Liver (tissue), 9 donors: Measurements from ENCODE around the gene SOX5. TPM values are rescaled to one million over a fixed set of nuclear protein-coding genes. Genes with fewer than 3 reads are reported as not detected.

Experiments used
- DNase-seq: peaks from one replicate; pipeline ENCODE4 v3.0.0-alpha.2; 2017; ENCODE audit warnings: low spot score
- H3K27ac ChIP-seq, 2 donors: one replicate each; pipeline ENCODE4 v1.7.0; 2013; ENCODE audit warnings: inconsistent platforms in 2 of 2, low read length in 2 of 2, control low read depth in 1 of 2, low read depth in 1 of 2, mild to moderate bottlenecking in 1 of 2
- H3K27me3 ChIP-seq, 4 donors: one replicate each; pipeline versions ENCODE4 v1.6.1 to v1.7.0; 2013; ENCODE audit warnings: low read length in 3 of 4, inconsistent platforms in 1 of 4, mild to moderate bottlenecking in 1 of 4, moderate library complexity in 1 of 4; ENCODE audit not compliant: control insufficient read depth in 4 of 4, insufficient read depth in 4 of 4
- H3K36me3 ChIP-seq, 4 donors: one replicate each; pipeline versions ENCODE4 v1.6.1 to v1.7.0; 2013; ENCODE audit warnings: low read length in 3 of 4, mild to moderate bottlenecking in 3 of 4, low read depth in 1 of 4, moderate library complexity in 1 of 4; ENCODE audit not compliant: control insufficient read depth in 4 of 4, insufficient read depth in 3 of 4
- H3K4me1 ChIP-seq, 4 donors: one replicate each; pipeline versions ENCODE4 v1.6.1 to v1.7.0; 2013; ENCODE audit warnings: low read length in 3 of 4, mild to moderate bottlenecking in 3 of 4, moderate library complexity in 1 of 4; ENCODE audit not compliant: control insufficient read depth in 4 of 4, insufficient read depth in 4 of 4
- H3K4me3 ChIP-seq, 3 donors: one replicate each; pipeline versions ENCODE4 v1.6.1 to v1.7.0; 2013; ENCODE audit warnings: low read length in 3 of 3, control low read depth in 1 of 3, low read depth in 1 of 3, mild to moderate bottlenecking in 1 of 3
- H3K9ac ChIP-seq, 2 donors: one replicate each; pipeline ENCODE4 v1.7.0; 2013; ENCODE audit warnings: low read length in 2 of 2, mild to moderate bottlenecking in 2 of 2, moderate library complexity in 2 of 2, control low read depth in 1 of 2, low read depth in 1 of 2
- H3K9me3 ChIP-seq, 4 donors: one replicate each; pipeline versions ENCODE4 v1.6.1 to v1.7.0; 2013; ENCODE audit warnings: low read length in 3 of 4; ENCODE audit not compliant: control insufficient read depth in 4 of 4
- EGR1 ChIP-seq, 2 donors: IDR thresholded peaks; 2 replicates each; pipeline ENCODE4 v1.6.1; 2016 to 2018; ENCODE audit warnings: antibody characterized with exemption in 2 of 2, low read depth in 2 of 2
- FOXA1 ChIP-seq: IDR thresholded peaks from 2 replicates; pipeline ENCODE4 v1.6.1; 2016; ENCODE audit warnings: antibody characterized with exemption
- FOXA2 ChIP-seq: IDR thresholded peaks from 2 replicates; pipeline ENCODE4 v1.6.1; 2016; ENCODE audit warnings: antibody characterized with exemption
- GABPA ChIP-seq, 2 donors: IDR thresholded peaks in 1 of 2; conservative IDR thresholded peaks in 1 of 2; 2 replicates each; pipeline ENCODE4 v1.6.1; 2016; ENCODE audit warnings: antibody characterized with exemption in 2 of 2, mild to moderate bottlenecking in 1 of 2, moderate library complexity in 1 of 2
- HNF4A ChIP-seq, 2 donors: conservative IDR thresholded peaks; 2 replicates each; pipeline ENCODE4 v1.6.1; 2016; ENCODE audit warnings: antibody characterized with exemption in 2 of 2, mild to moderate bottlenecking in 2 of 2
- HNF4G ChIP-seq: IDR thresholded peaks from 2 replicates; pipeline ENCODE4 v1.6.1; 2016; ENCODE audit warnings: antibody characterized with exemption
- JUND ChIP-seq, 2 donors: IDR thresholded peaks; 2 replicates each; pipeline ENCODE4 v1.6.1; 2016; ENCODE audit warnings: antibody characterized with exemption in 2 of 2
- MAX ChIP-seq: IDR thresholded peaks from 2 replicates; pipeline ENCODE4 v1.6.1; 2016; ENCODE audit warnings: antibody characterized with exemption
- NR2F2 ChIP-seq: IDR thresholded peaks from 2 replicates; pipeline ENCODE4 v1.6.1; 2016; ENCODE audit warnings: antibody characterized with exemption
- RAD21 ChIP-seq, 2 donors: IDR thresholded peaks; 2 replicates each; pipeline ENCODE4 v1.6.1; 2016; ENCODE audit warnings: antibody characterized with exemption in 2 of 2, mild to moderate bottlenecking in 2 of 2
- RXRA ChIP-seq, 2 donors: IDR thresholded peaks; 2 replicates each; pipeline ENCODE4 v1.6.1; 2017 to 2018; ENCODE audit warnings: antibody characterized with exemption in 2 of 2, mild to moderate bottlenecking in 1 of 2
- SP1 ChIP-seq: IDR thresholded peaks from 2 replicates; pipeline ENCODE4 v1.6.1; 2018; ENCODE audit warnings: antibody characterized with exemption, mild to moderate bottlenecking
- TAF1 ChIP-seq: conservative IDR thresholded peaks from 2 replicates; pipeline ENCODE4 v1.6.1; 2016; ENCODE audit warnings: antibody characterized with exemption, mild to moderate bottlenecking
- YY1 ChIP-seq: IDR thresholded peaks from 2 replicates; pipeline ENCODE4 v1.6.1; 2016; ENCODE audit warnings: antibody characterized with exemption, mild to moderate bottlenecking
- WGBS: extraction: QIAGEN DNeasy Blood & Tissue Kit; methylation state at CpG from one replicate; pipeline ENCODE4 v1.1.7; 2013; 5-methylcytosine and 5-hydroxymethylcytosine counted together
- polyA plus RNA-seq, 2 donors: library from polyadenylated mRNA; stranded (reverse) in 1 of 2; unstranded in 1 of 2; fragments of 200-250 nt in 1 of 2; fragments of >200 nt in 1 of 2; fragmentation: Nextera tagmentation in 1 of 2; extraction: Ambion mirVana in 1 of 2; gene quantifications; one replicate each; pipeline versions ENCODE4 v1.2.1 to v1.2.3, GENCODE V29; 2013 to 2015
- total RNA-seq, 2 donors: library from RNA; depleted of rRNA; stranded (reverse); fragments of >200 nt; gene quantifications; one replicate each; pipeline ENCODE4 v1.2.3, GENCODE V29; 2014
- TF ChIP-seq, protein P1 (sequence below): fragments of 150-350 bp; IDR thresholded peaks from 2 replicates; pipeline ENCODE4 v1.5.1; 2017; ENCODE audit warnings: improper control_type of control experiment, low read depth, low read length; ENCODE audit not compliant: missing input control
- TF ChIP-seq, protein P2 (sequence below): IDR thresholded peaks from 2 replicates; pipeline ENCODE4 v1.6.1; 2016; ENCODE audit warnings: antibody characterized with exemption, mild to moderate bottlenecking
- TF ChIP-seq, protein P3 (sequence below): IDR thresholded peaks from 2 replicates; pipeline ENCODE4 v1.6.1; 2016; ENCODE audit warnings: antibody characterized with exemption
- TF ChIP-seq, protein P4 (sequence below): IDR thresholded peaks from 2 replicates; pipeline ENCODE4 v1.6.1; 2016; ENCODE audit warnings: antibody characterized with exemption
- donor health status: healthy.
- donor health status: healthy.
- donor health status: healthy.
- donor health status: healthy.
- donor health status: healthy.

SOX5 gene
- total and polyA plus RNA-seq, 4 donors = 2.3 to 42.4 (median 12.3) TPM

GRCh38 chr12:23564451-23565152 lies 384.9 kb downstream of the SOX5 start (continued):
- TF ChIP-seq, protein P1, sequence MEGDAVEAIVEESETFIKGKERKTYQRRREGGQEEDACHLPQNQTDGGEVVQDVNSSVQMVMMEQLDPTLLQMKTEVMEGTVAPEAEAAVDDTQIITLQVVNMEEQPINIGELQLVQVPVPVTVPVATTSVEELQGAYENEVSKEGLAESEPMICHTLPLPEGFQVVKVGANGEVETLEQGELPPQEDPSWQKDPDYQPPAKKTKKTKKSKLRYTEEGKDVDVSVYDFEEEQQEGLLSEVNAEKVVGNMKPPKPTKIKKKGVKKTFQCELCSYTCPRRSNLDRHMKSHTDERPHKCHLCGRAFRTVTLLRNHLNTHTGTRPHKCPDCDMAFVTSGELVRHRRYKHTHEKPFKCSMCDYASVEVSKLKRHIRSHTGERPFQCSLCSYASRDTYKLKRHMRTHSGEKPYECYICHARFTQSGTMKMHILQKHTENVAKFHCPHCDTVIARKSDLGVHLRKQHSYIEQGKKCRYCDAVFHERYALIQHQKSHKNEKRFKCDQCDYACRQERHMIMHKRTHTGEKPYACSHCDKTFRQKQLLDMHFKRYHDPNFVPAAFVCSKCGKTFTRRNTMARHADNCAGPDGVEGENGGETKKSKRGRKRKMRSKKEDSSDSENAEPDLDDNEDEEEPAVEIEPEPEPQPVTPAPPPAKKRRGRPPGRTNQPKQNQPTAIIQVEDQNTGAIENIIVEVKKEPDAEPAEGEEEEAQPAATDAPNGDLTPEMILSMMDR = no peak
- TF ChIP-seq FOXA1 (no peak), TAF1 (no peak), MAX (no peak), NR2F2 (no peak)

DNA sequence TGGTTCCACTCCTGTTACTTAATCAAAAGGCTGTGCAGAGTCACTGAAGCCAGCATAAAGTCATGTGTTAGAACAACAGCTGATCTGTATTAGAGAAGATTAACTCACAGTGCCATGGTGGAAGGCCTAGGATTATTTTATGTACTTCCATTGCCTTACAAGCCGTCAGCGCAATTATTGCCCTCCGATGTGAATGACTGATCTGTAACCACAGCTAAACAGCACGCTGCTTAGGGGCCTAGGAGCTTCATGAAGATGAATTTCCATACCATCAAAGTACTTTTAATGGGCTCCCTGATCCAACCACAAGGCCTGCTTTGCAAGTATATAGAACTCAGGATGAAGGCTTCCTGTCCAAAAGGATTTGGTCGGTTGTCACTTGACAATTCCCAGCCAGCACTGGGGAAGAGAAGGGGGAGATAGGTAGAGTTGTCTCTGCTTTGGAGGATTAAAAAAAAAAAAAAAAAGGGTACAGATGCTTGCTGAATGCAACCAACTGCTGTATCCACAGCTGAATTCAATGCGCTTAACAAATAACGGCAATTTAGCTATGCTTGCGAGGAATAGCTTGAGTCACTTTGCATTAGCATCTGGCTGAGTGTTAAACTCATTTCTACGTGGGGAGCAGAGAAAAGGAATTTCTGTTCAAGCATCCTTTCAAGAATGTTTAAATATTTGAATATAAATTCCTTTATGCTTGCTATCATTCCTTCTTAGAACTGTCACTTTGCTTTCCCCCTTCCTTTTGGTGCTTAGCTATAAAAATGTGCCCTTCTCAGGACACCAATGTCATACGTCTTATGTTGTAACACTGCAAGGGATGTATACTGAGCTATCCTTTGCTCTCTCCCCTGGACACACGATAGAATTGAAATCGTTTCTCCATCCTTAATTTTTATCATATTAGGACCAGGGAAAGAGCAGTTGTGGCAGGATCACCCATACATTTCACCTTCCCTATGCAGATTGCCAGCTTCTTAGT lies 387.8 kb downstream of the SOX5 start:
- Histone ChIP-seq H3K9ac (no peak overlapping the region), H3K4me1 (peaks cover 0 to 1% (median 0%) of the 10 kb centered on the region in 4 donors), H3K9me3 (no peaks in the 10 kb centered on the region), H3K27ac (no peak overlapping the region), H3K36me3 (peaks cover 0 to 10% (median 5%) of the 10 kb centered on the region in 4 donors), H3K27me3 (no peaks in the 10 kb centered on the region), H3K4me3 (no peak overlapping the region)
- no peak for TF ChIP-seq EGR1 (IDR thresholded peaks at IDR 0.05; ENCODE audit: low read depth in 2 of 2)
- TF ChIP-seq SP1 = no peak
- TF ChIP-seq, protein P1 = no peak
- no peak for TF ChIP-seq RAD21 (IDR thresholded peaks at IDR 0.05)
- TF ChIP-seq HNF4G = no peak
- no peak for TF ChIP-seq RXRA (IDR thresholded peaks at IDR 0.05)
- no peak for TF ChIP-seq TAF1
- TF ChIP-seq, protein P2, sequence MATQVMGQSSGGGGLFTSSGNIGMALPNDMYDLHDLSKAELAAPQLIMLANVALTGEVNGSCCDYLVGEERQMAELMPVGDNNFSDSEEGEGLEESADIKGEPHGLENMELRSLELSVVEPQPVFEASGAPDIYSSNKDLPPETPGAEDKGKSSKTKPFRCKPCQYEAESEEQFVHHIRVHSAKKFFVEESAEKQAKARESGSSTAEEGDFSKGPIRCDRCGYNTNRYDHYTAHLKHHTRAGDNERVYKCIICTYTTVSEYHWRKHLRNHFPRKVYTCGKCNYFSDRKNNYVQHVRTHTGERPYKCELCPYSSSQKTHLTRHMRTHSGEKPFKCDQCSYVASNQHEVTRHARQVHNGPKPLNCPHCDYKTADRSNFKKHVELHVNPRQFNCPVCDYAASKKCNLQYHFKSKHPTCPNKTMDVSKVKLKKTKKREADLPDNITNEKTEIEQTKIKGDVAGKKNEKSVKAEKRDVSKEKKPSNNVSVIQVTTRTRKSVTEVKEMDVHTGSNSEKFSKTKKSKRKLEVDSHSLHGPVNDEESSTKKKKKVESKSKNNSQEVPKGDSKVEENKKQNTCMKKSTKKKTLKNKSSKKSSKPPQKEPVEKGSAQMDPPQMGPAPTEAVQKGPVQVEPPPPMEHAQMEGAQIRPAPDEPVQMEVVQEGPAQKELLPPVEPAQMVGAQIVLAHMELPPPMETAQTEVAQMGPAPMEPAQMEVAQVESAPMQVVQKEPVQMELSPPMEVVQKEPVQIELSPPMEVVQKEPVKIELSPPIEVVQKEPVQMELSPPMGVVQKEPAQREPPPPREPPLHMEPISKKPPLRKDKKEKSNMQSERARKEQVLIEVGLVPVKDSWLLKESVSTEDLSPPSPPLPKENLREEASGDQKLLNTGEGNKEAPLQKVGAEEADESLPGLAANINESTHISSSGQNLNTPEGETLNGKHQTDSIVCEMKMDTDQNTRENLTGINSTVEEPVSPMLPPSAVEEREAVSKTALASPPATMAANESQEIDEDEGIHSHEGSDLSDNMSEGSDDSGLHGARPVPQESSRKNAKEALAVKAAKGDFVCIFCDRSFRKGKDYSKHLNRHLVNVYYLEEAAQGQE = no peak
- no peak for TF ChIP-seq FOXA1
- no peak for TF ChIP-seq MAX
- TF ChIP-seq, protein P3, sequence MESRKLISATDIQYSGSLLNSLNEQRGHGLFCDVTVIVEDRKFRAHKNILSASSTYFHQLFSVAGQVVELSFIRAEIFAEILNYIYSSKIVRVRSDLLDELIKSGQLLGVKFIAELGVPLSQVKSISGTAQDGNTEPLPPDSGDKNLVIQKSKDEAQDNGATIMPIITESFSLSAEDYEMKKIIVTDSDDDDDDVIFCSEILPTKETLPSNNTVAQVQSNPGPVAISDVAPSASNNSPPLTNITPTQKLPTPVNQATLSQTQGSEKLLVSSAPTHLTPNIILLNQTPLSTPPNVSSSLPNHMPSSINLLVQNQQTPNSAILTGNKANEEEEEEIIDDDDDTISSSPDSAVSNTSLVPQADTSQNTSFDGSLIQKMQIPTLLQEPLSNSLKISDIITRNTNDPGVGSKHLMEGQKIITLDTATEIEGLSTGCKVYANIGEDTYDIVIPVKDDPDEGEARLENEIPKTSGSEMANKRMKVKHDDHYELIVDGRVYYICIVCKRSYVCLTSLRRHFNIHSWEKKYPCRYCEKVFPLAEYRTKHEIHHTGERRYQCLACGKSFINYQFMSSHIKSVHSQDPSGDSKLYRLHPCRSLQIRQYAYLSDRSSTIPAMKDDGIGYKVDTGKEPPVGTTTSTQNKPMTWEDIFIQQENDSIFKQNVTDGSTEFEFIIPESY = no peak
- no peak for TF ChIP-seq HNF4A (conservative IDR thresholded peaks at IDR 0.05)
- TF ChIP-seq FOXA2 = no peak
- TF ChIP-seq, protein P4, sequence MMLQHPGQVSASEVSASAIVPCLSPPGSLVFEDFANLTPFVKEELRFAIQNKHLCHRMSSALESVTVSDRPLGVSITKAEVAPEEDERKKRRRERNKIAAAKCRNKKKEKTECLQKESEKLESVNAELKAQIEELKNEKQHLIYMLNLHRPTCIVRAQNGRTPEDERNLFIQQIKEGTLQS = no peak
- TF ChIP-seq NR2F2 = no peak
- no peak for TF ChIP-seq GABPA (IDR thresholded peaks at IDR 0.05 in 1 of 2, conservative IDR thresholded peaks at IDR 0.05 in 1 of 2)
- no peak for TF ChIP-seq YY1
- TF ChIP-seq JUND (IDR thresholded peaks at IDR 0.05) = no peak
- whole genome bisulfite sequencing = 95% methylated on average over 12 of the region's 12 CpGs
- no peak for DNase-seq
